ENCODE data around the gene NPFF. TPM values are rescaled to one million over a fixed set of nuclear protein-coding genes. Genes with fewer than 3 reads are reported as not detected.

Gene NPFF
- total and polyA plus RNA-seq, 11 donors = not detected

DNA sequence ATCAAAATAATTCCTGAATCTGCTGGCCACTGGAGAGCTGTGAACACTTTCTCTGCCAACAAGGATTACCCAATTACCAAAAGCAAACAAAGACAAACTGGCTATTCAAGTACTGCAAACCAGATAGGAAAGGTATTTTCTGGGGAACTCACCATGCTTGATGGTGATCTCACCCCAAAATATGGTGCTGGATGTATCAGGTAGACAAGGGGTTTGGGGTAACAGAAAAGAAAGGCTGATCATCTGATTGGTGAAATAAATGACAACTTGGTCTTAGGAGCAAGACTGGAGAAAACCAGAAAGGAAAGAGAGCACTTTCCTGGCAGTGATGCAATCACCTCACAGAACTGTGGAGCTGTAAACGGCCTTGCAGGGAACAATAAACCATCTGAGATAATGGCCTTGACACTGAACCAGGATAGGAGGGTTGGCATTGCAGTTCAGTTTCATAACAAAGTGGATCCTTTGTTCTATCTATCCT is 31.0 kb upstream of the NPFF start:
- TF ChIP-seq CTCF (IDR thresholded peaks at IDR 0.05) (no peak), POLR2A (IDR thresholded peaks at IDR 0.05) (no peak)
- peaks cover 0 to 25% (median 2%) of the 10 kb centered on the region in 12 donors for H3K4me1 ChIP-seq
- H3K27ac ChIP-seq = peak overlapping the region in 3 of 12 donors; percentile 32 to 73 (median 53)
- H3K9me3 ChIP-seq = no peaks in the 10 kb centered on the region
- intact Hi-C loops (cut with DNase I) = loop anchor here in 1 of 10 donors (10.0 kb wide), 1 partner anchor 207 kb away; no protein-coding TSS in a partner anchor
- ATAC-seq = peak in 3 of 4 donors; percentile 31 to 78 (median 63)
- DNase-seq = no peak
- no peak overlapping the region for H3K4me3 ChIP-seq
- WGBS, 4 donors = 12 to 16% (median 14%) methylated on average over 1 of the region's 1 CpG
- no peaks in the 10 kb centered on the region for H3K27me3 ChIP-seq
- H3K36me3 ChIP-seq = peaks cover 2 to 100% (median 98%) of the 10 kb centered on the region in 9 donors

GRCh38 chr12:53536962-53537361 is 29.7 kb upstream of the NPFF start:
- peaks cover 3 to 100% (median 99%) of the 10 kb centered on the region in 9 donors for H3K36me3 ChIP-seq
- 92 to 95% (median 94%) methylated on average over 3 of the region's 3 CpGs for WGBS, 4 donors
- no peak for TF ChIP-seq POLR2A (IDR thresholded peaks at IDR 0.05)
- TF ChIP-seq CTCF (IDR thresholded peaks at IDR 0.05) = no peak
- intact Hi-C loops (cut with DNase I) = loop anchor here in 1 of 10 donors (10.0 kb wide), 1 partner anchor 208 kb away; no protein-coding TSS in a partner anchor
- no peak overlapping the region for H3K4me3 ChIP-seq
- H3K9me3 ChIP-seq = no peaks in the 10 kb centered on the region
- DNase-seq (no peak), ATAC-seq (no peak)
- peaks cover 0 to 27% (median 2%) of the 10 kb centered on the region in 12 donors for H3K4me1 ChIP-seq
- H3K27me3 ChIP-seq = no peaks in the 10 kb centered on the region
- no peak overlapping the region for H3K27ac ChIP-seq

DNA sequence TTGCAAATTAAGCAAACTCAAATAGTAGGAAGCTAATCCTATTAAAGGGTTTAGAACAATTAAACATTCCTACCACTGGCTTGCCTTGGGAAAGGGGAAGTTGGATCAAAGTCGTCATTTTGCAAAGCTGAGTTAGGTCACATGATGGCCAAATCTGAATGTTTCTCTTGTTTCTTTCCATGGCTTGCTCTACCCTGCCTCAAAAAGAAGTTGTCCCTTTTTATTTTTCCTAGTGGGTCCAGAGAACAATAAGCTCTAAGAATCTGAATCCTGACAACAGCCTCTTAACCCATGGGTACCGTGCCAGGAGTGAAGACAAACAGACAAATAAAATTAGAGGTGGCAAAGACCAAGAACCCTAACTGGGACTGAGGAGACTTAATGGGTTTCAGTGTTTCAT is 26.2 kb upstream of the NPFF start:
- 80 to 88% (median 82%) methylated on average over 2 of the region's 2 CpGs for WGBS, 4 donors
- DNase-seq (no peak), ATAC-seq (no peak)
- intact Hi-C loops (cut with DNase I) = loop anchor here in 1 of 10 donors (10.0 kb wide), 1 partner anchor 211 kb away; no protein-coding TSS in a partner anchor
- TF ChIP-seq POLR2A (IDR thresholded peaks at IDR 0.05) (no peak), CTCF (IDR thresholded peaks at IDR 0.05) (no peak)
- Histone ChIP-seq H3K9me3 (no peaks in the 10 kb centered on the region), H3K4me1 (peaks cover 0 to 20% (median 0%) of the 10 kb centered on the region in 12 donors), H3K4me3 (peak overlapping the region in 1 of 12 donors; percentile 5), H3K27me3 (no peaks in the 10 kb centered on the region), H3K36me3 (peaks cover 8 to 99% (median 97%) of the 10 kb centered on the region in 9 donors), H3K27ac (peak overlapping the region in 1 of 12 donors; percentile 73)

DNA sequence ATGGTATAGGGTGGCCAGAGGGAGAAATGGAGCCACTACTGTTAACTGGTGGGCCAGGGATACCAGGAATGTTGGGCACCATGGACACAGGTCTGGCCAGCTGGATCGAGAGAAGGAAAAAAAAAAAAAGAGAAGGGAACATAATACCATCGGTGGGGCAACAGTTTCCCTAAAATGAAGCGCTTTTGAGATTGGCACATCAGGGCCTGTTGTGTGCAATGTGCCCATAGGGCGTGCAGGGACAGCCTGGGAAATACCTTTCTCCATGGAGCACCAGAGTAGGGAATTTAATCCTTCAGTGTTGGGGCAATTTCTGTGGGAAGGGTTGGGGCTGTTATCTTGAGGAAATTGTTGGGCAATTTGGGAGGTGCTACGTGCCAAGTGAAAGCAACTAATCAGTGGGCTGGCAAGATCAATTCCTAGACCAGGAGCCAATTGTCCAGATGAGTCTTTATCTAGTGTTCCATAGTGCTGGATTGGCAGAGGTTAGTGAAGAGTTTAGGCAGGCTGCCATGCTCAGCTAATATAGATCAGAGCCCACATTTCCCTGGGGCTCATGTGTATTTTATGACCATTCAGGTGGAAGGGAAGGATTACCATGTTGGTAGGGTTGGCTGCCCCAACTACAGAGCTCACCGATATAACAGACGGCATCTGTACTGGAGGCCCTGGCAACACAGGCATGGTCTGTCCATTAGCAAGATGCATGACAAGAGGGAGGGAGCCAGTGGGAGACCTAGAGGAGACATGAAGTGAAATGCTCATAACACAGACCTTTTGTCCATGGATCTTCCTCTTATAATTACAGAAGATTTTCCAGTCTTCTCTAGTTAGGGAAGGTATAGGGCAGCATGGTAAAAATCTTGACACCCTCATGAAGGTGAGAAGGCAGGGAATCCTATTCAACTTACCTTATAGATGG is 25.5 kb upstream of the NPFF start:
- TF ChIP-seq CTCF (IDR thresholded peaks at IDR 0.05) (no peak), POLR2A (IDR thresholded peaks at IDR 0.05) (no peak)
- no peak for DNase-seq
- Histone ChIP-seq H3K9me3 (no peaks in the 10 kb centered on the region), H3K4me3 (no peak overlapping the region), H3K27ac (peak overlapping the region in 1 of 12 donors; percentile 73), H3K36me3 (peaks cover 8 to 99% (median 98%) of the 10 kb centered on the region in 9 donors), H3K27me3 (no peaks in the 10 kb centered on the region), H3K4me1 (peaks cover 0 to 20% (median 0%) of the 10 kb centered on the region in 12 donors)
- WGBS, 4 donors = 95 to 97% (median 96%) methylated on average over 7 of the region's 7 CpGs
- intact Hi-C loops (cut with DNase I) = loop anchor here in 1 of 10 donors (10.0 kb wide), 1 partner anchor 212 kb away; no protein-coding TSS in a partner anchor
- no peak for ATAC-seq
